ENCODE results near the gene PHF19. TPM values are rescaled to one million over a fixed set of nuclear protein-coding genes. Genes with fewer than 3 reads are reported as not detected.

Gene PHF19
- polyA plus RNA-seq, 1 donor (not counting 4 experiments of a cell fraction or from before 2014, with no cell fraction given), result 11.7 TPM

GRCh38 chr9:120807607-120808379 lies 69.2 kb downstream of the PHF19 start:
- Histone ChIP-seq H3K79me2 (ENCODE audit: control insufficient read depth, insufficient read depth, low read length) (no peaks in the 10 kb centered on the region), H4K20me1 (ENCODE audit: control insufficient read depth, extremely low read depth, insufficient read depth, low read length) (no peaks in the 10 kb centered on the region), H3K4me2 (ENCODE audit: control insufficient read depth, extremely low read depth, insufficient read depth, low read depth, low read length) (no peak overlapping the region), H3K4me3 (ENCODE audit: control insufficient read depth in 2 of 3, extremely low read depth in 1 of 3, insufficient read depth in 2 of 3, low read depth in 1 of 3, low read length in 3 of 3) (no peak overlapping the region), H2AFZ (ENCODE audit: control insufficient read depth, low read length) (no peak overlapping the region), H3K9me1 (ENCODE audit: control insufficient read depth, extremely low read depth, insufficient read depth, low read length) (no peaks in the 10 kb centered on the region), H3K9ac (ENCODE audit: control insufficient read depth, extremely low read depth, insufficient read depth, low read length) (no peak overlapping the region), H3K4me1 (ENCODE audit: control insufficient read depth, extremely low read depth, insufficient read depth, low read length) (no peaks in the 10 kb centered on the region), H3K36me3 (ENCODE audit: control insufficient read depth in 2 of 2, extremely low read depth in 1 of 2, insufficient read depth in 2 of 2, low read length in 2 of 2) (no peaks in the 10 kb centered on the region), H3K27me3 (ENCODE audit: control insufficient read depth, extremely low read depth, insufficient read depth, low read length) (no peaks in the 10 kb centered on the region), H3K9me3 (ENCODE audit: control insufficient read depth, low read depth, low read length) (no peaks in the 10 kb centered on the region), H3K27ac (ENCODE audit: control insufficient read depth, insufficient read depth, low read length) (no peak overlapping the region)
- dilution Hi-C loops (cut with MboI; ENCODE audit: extremely low pct_ligation_motif_present, low sequenced_read_pairs), result no loop called here
- TF ChIP-seq EZH2 (IDR thresholded peaks at IDR 0.05; ENCODE audit: low read length), result no peak
- no peak for TF ChIP-seq CTCF (optimal IDR thresholded peaks at IDR 0.05 in 1 of 3, IDR thresholded peaks at IDR 0.05 in 1 of 3, conservative IDR thresholded peaks at IDR 0.05 in 1 of 3; ENCODE audit: extremely low read depth in 1 of 3, insufficient read depth in 2 of 3, low read length in 3 of 3)
- FAIRE-seq, result no peak
- no peak for DNase-seq (ENCODE audit: low read depth, low spot score)

Other genes with a start within 250 kb of the PHF19 start
- 8.2 to 11.2 TPM (median 9.8 TPM) in 3 replicates for gene MEGF9, start 162.7 kb downstream of the PHF19 start, polyA plus RNA-seq
- gene FBXW2, start 83.8 kb downstream of the PHF19 start, polyA plus RNA-seq, result 45.0 to 68.3 TPM (median 59.9 TPM) in 3 replicates
- gene PSMD5, start 34.3 kb downstream of the PHF19 start, polyA plus RNA-seq, result 39.4 to 55.2 TPM (median 41.6 TPM) in 3 replicates
- gene TRAF1, start 49.6 kb upstream of the PHF19 start, polyA plus RNA-seq, result 0.71 to 2.5 TPM (median 1.2 TPM) in 3 replicates
- 0.49 to 0.76 TPM (median 0.70 TPM) in 3 replicates for gene C5, start 173.1 kb upstream of the PHF19 start, polyA plus RNA-seq
- 2.4 to 5.3 TPM (median 3.5 TPM) in 3 replicates for gene CNTRL, start 197.8 kb upstream of the PHF19 start, polyA plus RNA-seq